H4 (cell line): ENCODE results near the gene MRPS12. TPM values are rescaled to one million over a fixed set of nuclear protein-coding genes. Genes with fewer than 3 reads are reported as not detected.

Experiments
- DNase-seq: peaks from one replicate; pipeline ENCODE4 v3.0.0-alpha.2; 2015; ENCODE audit warnings: low spot score
- total RNA-seq: library from RNA; depleted of rRNA; stranded (reverse); fragments of >200 nt; shearing (Covaris generic); gene quantifications from 2 replicates; pipeline ENCODE4 v1.2.3, GENCODE V29; 2014; rRNA removed

MRPS12 gene
- total RNA-seq, 1 experiment from 2014 or later = 117 TPM

DNA sequence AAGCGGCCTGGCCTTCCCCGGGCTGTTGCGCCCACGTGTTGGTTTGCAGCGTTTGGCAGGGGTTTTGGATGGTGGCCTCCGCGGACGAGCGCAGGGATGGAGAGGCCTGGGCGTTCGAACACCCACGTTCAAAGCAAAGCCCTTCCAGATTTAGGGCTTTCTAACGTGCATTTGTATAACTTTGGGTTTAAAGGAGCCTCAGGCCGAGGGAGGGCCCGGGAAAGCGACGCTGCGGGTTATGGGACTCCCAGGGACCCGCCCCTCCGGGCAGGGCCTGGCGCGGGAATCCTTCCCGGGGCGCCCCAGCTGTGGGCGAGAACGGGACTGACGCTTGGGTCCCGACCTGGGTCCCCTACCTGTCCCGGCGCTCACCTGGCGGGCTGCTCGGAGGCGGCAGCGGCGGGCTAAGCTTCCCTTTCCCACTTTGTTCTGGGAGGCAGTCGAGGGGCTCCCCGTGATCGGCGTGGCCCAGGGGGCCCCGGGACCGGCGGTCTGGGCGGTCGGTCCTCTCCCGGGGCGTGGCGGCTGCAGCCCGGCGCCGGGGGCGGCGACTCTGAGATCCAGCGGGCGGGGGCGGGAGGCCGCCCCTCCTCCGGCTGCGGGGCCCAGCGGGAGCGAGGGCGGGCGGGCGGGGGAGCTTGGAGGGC, 44.6 kb downstream of the MRPS12 start, which contains the start of gene FBXO17:
TSS of gene FBXO17 (minus strand) at position 529 of the 647 bp plus-strand sequence. CDS start 25,423 bp downstream, outside the sequence.
- peak; percentile 63 for DNase-seq

GRCh38 chr19:38975861-38976271, 45.1 kb downstream of the MRPS12 start:
- peak; percentile 55 for DNase-seq

GRCh38 chr19:38977445-38978325, 46.9 kb downstream of the MRPS12 start:
- DNase-seq = peak; percentile 50

- no peak for DNase-seq
Observed at GRCh38 chr19:38978326-38978689, 47.6 kb downstream of the MRPS12 start.

- no peak for DNase-seq
Observed at GRCh38 chr19:38979812-38980211, 49.1 kb downstream of the MRPS12 start.

- no peak for DNase-seq
Observed at GRCh38 chr19:38980583-38981374, 50.0 kb downstream of the MRPS12 start.

Other genes with a start within 250 kb of the MRPS12 start
- gene CAPN12, start 186.5 kb upstream of the MRPS12 start, total RNA-seq = not detected in 2 replicates
- gene LGALS7, start 157.4 kb upstream of the MRPS12 start, total RNA-seq = not detected in 2 replicates
- not detected in 2 replicates for gene LGALS7B, start 141.7 kb upstream of the MRPS12 start, total RNA-seq
- gene LGALS4, start 118.0 kb upstream of the MRPS12 start, total RNA-seq = 0.54 and 1.3 TPM in 2 replicates
- 73.8 and 108 TPM in 2 replicates for gene ECH1, start 99.2 kb upstream of the MRPS12 start, total RNA-seq
- 249 and 281 TPM in 2 replicates for gene HNRNPL, start 81.0 kb upstream of the MRPS12 start, total RNA-seq
- gene RINL, start 52.7 kb upstream of the MRPS12 start, total RNA-seq = 0.23 and 1.2 TPM in 2 replicates
- 64.6 and 74.6 TPM in 2 replicates for gene SIRT2, start 31.3 kb upstream of the MRPS12 start, total RNA-seq
- gene NFKBIB, start 31.0 kb upstream of the MRPS12 start, total RNA-seq = 19.2 and 19.6 TPM in 2 replicates
- not detected in 2 replicates for gene CCER2, start 18.8 kb upstream of the MRPS12 start, total RNA-seq
- 31.7 and 41.8 TPM in 2 replicates for gene SARS2, start 181 bp upstream of the MRPS12 start, total RNA-seq
- gene FBXO17, start 44.8 kb downstream of the MRPS12 start, total RNA-seq = 35.6 and 46.6 TPM in 2 replicates
- gene FBXO27, start 101.6 kb downstream of the MRPS12 start, total RNA-seq = 2.2 and 4.5 TPM in 2 replicates
- not detected in 2 replicates for gene ACP7, start 153.4 kb downstream of the MRPS12 start, total RNA-seq
- gene PAK4, start 194.8 kb downstream of the MRPS12 start, total RNA-seq = 10.6 and 13.2 TPM in 2 replicates